ENCODE data around the gene SH3BP1.

The SH3BP1 gene

GRCh38 chr22:37629928-37630327 is 9.5 kb upstream of the SH3BP1 start:
- Histone ChIP-seq H4K20me1 (ENCODE audit: low read depth, low read length) (no peaks in the 10 kb centered on the region), H3K4me2 (ENCODE audit: low read depth, low read length, poor library complexity, severe bottlenecking) (no peak overlapping the region), H3K79me2 (ENCODE audit: insufficient read depth, low read length) (no peaks in the 10 kb centered on the region), H3K9me2 (replicated peaks; ENCODE audit: insufficient read depth, low read length) (no peaks in the 10 kb centered on the region), H2AFZ (ENCODE audit: low read depth, low read length, severe bottlenecking) (no peak overlapping the region), H3K4me3 (ENCODE audit: insufficient read depth, low read length, poor library complexity, severe bottlenecking) (no peak overlapping the region), H3K27ac (ENCODE audit: low read depth, low read length) (no peak overlapping the region), H3F3A (ENCODE audit: insufficient read depth) (peaks cover 29% of the 10 kb centered on the region), H3K9ac (ENCODE audit: low read length) (no peak overlapping the region), H3K27me3 (ENCODE audit: low read length) (no peaks in the 10 kb centered on the region), H3K9me3 (ENCODE audit: insufficient read depth, low read length) (no peaks in the 10 kb centered on the region), H3K36me3 (ENCODE audit: low read length) (no peaks in the 10 kb centered on the region)
- no peak for TF ChIP-seq EZH2phosphoT487 (conservative IDR thresholded peaks at IDR 0.05; ENCODE audit: low read length)
- TF ChIP-seq, protein P1, sequence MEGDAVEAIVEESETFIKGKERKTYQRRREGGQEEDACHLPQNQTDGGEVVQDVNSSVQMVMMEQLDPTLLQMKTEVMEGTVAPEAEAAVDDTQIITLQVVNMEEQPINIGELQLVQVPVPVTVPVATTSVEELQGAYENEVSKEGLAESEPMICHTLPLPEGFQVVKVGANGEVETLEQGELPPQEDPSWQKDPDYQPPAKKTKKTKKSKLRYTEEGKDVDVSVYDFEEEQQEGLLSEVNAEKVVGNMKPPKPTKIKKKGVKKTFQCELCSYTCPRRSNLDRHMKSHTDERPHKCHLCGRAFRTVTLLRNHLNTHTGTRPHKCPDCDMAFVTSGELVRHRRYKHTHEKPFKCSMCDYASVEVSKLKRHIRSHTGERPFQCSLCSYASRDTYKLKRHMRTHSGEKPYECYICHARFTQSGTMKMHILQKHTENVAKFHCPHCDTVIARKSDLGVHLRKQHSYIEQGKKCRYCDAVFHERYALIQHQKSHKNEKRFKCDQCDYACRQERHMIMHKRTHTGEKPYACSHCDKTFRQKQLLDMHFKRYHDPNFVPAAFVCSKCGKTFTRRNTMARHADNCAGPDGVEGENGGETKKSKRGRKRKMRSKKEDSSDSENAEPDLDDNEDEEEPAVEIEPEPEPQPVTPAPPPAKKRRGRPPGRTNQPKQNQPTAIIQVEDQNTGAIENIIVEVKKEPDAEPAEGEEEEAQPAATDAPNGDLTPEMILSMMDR (IDR thresholded peaks at IDR 0.05; ENCODE audit: insufficient read depth, low read length, poor library complexity, severe bottlenecking): no peak

DNA sequence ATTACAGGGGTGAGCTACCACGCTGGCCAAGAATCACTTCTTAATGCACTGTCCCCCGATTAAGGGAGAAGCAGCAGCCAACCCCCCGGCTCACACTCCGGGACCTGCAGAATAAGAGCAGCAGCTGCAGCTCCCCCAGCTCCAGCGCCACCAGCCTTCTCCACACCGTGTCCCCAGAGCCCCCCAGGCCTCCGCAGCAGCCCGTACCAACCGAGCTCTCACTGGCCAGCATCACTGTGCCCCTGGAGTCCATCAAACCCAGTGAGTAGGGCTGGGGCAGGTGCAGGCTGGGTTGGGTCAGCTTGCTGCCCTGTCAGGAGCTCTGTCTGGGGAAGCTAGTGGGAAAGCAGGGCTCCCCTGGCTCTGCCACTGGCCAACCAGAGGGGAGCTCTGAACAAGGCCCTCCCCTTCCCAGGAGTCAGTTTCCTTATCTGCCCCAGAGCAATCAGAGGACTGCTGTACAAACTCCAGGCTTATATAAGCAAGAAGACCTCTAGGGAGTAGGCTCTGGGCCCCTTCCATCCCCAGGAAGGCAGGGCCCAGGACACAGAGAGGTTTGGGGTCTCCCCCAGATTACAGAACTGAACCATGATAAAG is 8.5 kb upstream of the SH3BP1 start:
- H3K9me2 ChIP-seq (replicated peaks; ENCODE audit: insufficient read depth, low read length): no peaks in the 10 kb centered on the region
- H3K9ac ChIP-seq (ENCODE audit: low read length): no peak overlapping the region
- H3K4me3 ChIP-seq (ENCODE audit: insufficient read depth, low read length, poor library complexity, severe bottlenecking): no peak overlapping the region
- no peaks in the 10 kb centered on the region for H4K20me1 ChIP-seq (ENCODE audit: low read depth, low read length)
- H3K79me2 ChIP-seq (ENCODE audit: insufficient read depth, low read length): no peaks in the 10 kb centered on the region
- no peak overlapping the region for H2AFZ ChIP-seq (ENCODE audit: low read depth, low read length, severe bottlenecking)
- no peaks in the 10 kb centered on the region for H3K27me3 ChIP-seq (ENCODE audit: low read length)
- TF ChIP-seq, protein P1 (IDR thresholded peaks at IDR 0.05; ENCODE audit: insufficient read depth, low read length, poor library complexity, severe bottlenecking): no peak
- TF ChIP-seq EZH2phosphoT487 (conservative IDR thresholded peaks at IDR 0.05; ENCODE audit: low read length): no peak
- peak overlapping the region; percentile 40 for H3K27ac ChIP-seq (ENCODE audit: low read depth, low read length)
- H3K4me2 ChIP-seq (ENCODE audit: low read depth, low read length, poor library complexity, severe bottlenecking): no peak overlapping the region
- peaks cover 29% of the 10 kb centered on the region for H3F3A ChIP-seq (ENCODE audit: insufficient read depth)
- H3K9me3 ChIP-seq (ENCODE audit: insufficient read depth, low read length): no peaks in the 10 kb centered on the region
- H3K36me3 ChIP-seq (ENCODE audit: low read length): no peaks in the 10 kb centered on the region

DNA sequence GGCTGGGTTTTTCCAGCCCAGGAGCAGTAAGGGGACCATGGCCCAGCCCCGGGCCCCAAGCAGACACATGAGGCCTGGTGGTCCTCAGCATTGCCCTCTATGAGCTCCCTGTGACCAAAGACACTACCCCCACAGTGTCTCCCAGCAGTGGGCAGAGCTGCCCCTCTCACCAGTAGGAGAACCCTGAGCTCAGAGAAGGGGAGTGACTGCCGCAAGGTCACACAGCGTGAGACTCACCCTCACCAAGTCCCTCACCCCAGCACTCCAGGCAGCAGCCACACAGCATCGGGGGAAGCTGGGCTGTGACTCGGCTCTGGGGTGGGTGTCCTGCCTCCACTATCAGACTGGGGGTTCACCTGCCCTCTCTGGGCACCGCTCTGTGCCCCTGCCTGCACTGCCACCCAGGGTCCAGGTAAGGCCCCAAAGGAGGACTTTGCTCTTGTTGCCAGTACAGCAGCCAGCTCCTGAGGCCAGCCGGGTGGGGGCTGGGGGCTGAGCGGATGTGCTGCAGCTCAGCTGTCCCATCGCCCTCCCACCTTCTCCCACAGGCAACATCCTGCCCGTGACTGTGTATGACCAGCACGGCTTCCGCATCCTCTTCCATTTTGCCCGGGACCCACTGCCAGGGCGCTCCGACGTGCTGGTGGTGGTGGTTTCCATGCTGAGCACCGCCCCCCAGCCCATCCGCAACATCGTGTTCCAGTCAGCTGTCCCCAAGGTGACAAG is 7.9 kb upstream of the SH3BP1 start:
- H3K4me2 ChIP-seq (ENCODE audit: low read depth, low read length, poor library complexity, severe bottlenecking): no peak overlapping the region
- H3K36me3 ChIP-seq (ENCODE audit: low read length): no peaks in the 10 kb centered on the region
- H3K9ac ChIP-seq (ENCODE audit: low read length): no peak overlapping the region
- H3K79me2 ChIP-seq (ENCODE audit: insufficient read depth, low read length): no peaks in the 10 kb centered on the region
- peaks cover 29% of the 10 kb centered on the region for H3F3A ChIP-seq (ENCODE audit: insufficient read depth)
- H4K20me1 ChIP-seq (ENCODE audit: low read depth, low read length): no peaks in the 10 kb centered on the region
- H2AFZ ChIP-seq (ENCODE audit: low read depth, low read length, severe bottlenecking): no peak overlapping the region
- TF ChIP-seq EZH2phosphoT487 (conservative IDR thresholded peaks at IDR 0.05; ENCODE audit: low read length): no peak
- TF ChIP-seq, protein P1 (IDR thresholded peaks at IDR 0.05; ENCODE audit: insufficient read depth, low read length, poor library complexity, severe bottlenecking): no peak
- no peak overlapping the region for H3K4me3 ChIP-seq (ENCODE audit: insufficient read depth, low read length, poor library complexity, severe bottlenecking)
- H3K27me3 ChIP-seq (ENCODE audit: low read length): no peaks in the 10 kb centered on the region
- H3K9me3 ChIP-seq (ENCODE audit: insufficient read depth, low read length): no peaks in the 10 kb centered on the region
- H3K27ac ChIP-seq (ENCODE audit: low read depth, low read length): peak overlapping the region; percentile 92
- H3K9me2 ChIP-seq (replicated peaks; ENCODE audit: insufficient read depth, low read length): no peaks in the 10 kb centered on the region
